Mucosa of rectum (tissue), 2 donors: Measurements from ENCODE around the gene TCF7L1.

Experiments
- H3K27ac ChIP-seq, 2 donors: one replicate each; pipeline ENCODE4 v1.7.0; 2013; ENCODE audit warnings: inconsistent platforms in 2 of 2, low read depth in 2 of 2, low read length in 2 of 2
- H3K27me3 ChIP-seq, 2 donors: one replicate each; pipeline ENCODE4 v1.7.0; 2013; ENCODE audit warnings: low read length in 2 of 2; ENCODE audit not compliant: control insufficient read depth in 2 of 2, insufficient read depth in 2 of 2
- H3K36me3 ChIP-seq, 2 donors: one replicate each; pipeline ENCODE4 v1.7.0; 2013; ENCODE audit warnings: low read length in 2 of 2; ENCODE audit not compliant: control insufficient read depth in 2 of 2, insufficient read depth in 2 of 2
- H3K4me1 ChIP-seq, 2 donors: one replicate each; pipeline ENCODE4 v1.7.0; 2013; ENCODE audit warnings: low read length in 2 of 2, mild to moderate bottlenecking in 1 of 2; ENCODE audit not compliant: control insufficient read depth in 2 of 2, insufficient read depth in 2 of 2
- H3K4me3 ChIP-seq, 2 donors: one replicate each; pipeline ENCODE4 v1.7.0; 2013; ENCODE audit warnings: low read length in 2 of 2
- H3K9ac ChIP-seq, 2 donors: one replicate each; pipeline ENCODE4 v1.7.0; 2013; ENCODE audit warnings: low read length in 2 of 2, low read depth in 1 of 2, mild to moderate bottlenecking in 1 of 2
- H3K9me3 ChIP-seq, 2 donors: one replicate each; pipeline ENCODE4 v1.7.0; 2013; ENCODE audit warnings: low read length in 2 of 2; ENCODE audit not compliant: control insufficient read depth in 2 of 2
- donor health status: healthy.
- donor health status: Normal muscosa, but diverticular disease.

Gene TCF7L1

DNA sequence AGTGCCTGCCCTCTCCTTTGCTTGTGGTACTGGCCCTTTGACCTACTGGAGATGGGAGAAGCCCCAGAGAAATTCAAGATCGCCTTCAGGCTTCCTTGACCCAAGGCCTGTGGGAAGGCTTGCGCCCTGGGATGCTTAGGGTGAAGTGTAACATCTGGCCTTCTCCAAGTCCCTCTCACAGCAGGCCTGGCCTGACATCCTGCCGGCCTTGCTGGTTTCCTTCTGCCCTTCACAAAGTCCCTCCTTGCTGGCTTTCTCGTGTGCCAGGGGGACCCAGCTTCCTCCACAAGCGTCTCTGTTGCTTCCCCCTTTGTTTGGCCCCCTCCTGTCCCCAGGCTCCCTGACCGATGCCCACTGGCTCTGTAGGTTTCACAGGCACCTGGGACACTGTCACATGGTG lies 26.4 kb downstream of the TCF7L1 start:
- no peaks in the 10 kb centered on the region for H3K36me3 ChIP-seq
- H3K4me3 ChIP-seq: no peak overlapping the region
- no peaks in the 10 kb centered on the region for H3K27me3 ChIP-seq
- H3K9me3 ChIP-seq: no peaks in the 10 kb centered on the region
- no peak overlapping the region for H3K9ac ChIP-seq
- H3K4me1 ChIP-seq: no peaks in the 10 kb centered on the region
- H3K27ac ChIP-seq: no peak overlapping the region

DNA sequence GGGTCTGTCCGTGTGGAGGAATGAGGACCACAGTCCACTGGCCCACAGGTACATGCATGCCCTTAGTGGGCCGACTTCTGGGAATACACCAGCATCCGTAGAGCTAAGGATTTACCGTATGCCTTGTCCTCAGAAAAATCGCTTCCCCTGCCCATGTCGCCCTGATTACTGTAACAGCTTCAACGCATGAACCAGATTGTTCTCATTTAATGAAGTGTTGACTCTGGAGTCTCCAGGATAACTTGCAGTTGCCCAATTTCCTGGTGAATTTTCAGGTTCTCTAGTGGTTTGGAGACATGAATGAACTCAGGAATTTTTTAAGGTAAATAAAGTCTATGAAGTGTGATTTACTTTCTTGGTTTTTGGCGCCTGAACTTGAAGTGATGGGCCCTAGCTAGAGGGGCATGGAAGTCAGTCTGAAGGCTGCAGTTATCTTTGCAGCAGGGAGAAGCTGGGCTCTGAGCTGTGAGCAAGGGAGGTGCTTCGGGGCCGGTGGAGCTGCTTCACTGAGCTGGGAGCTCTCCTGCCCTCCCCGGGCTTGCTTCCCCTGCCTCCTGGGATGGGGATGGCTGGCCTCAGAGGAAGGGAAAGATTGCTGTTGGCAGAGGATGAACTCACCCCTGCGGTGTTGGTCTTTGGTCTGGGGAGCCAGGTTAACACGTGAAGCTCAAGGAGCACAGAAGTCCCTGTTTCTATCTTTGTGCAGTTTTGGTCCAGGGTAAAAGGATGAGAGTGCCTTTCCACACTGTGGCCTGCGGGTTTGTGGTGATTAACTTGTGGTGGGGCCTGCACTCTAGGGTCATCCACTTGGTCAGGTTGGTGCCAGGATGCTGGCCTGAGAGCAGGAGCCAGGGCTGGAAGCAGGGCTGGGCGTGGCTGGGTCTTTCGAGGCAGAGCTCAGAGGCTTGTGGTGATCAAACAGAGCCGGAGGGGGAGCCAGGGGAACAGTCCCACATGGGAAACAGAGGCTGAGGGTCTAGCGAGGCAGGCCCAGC lies 28.1 kb downstream of the TCF7L1 start:
- H3K36me3 ChIP-seq: no peaks in the 10 kb centered on the region
- no peak overlapping the region for H3K4me3 ChIP-seq
- no peak overlapping the region for H3K27ac ChIP-seq
- H3K9ac ChIP-seq: no peak overlapping the region
- no peaks in the 10 kb centered on the region for H3K4me1 ChIP-seq
- H3K27me3 ChIP-seq: no peaks in the 10 kb centered on the region
- H3K9me3 ChIP-seq: no peaks in the 10 kb centered on the region

DNA sequence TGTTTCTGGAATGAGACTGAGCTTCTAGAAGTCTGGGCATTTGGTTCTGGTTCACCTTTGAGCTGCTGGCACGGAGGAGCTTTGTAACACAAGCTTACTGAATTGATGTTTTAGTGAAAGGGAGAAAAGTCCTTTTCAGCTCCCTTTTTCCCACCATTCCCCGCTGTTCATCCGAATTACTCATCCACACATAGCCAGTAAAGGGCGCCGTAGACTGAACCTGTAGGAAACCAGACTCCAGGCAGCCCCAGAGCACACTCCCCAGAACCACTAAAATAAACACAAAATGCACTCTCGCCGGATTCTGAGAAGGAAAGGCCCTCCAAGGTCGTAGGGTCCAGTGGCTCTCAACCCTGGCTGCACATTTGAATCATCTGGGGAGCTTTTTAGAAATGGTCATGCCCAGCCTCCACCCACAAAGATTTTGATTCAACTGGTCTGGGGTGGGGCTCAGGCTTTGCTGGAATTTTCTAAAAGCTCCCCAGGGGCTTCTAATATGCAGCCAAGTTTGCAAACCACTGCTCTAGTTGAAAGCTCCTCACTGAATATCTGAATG lies 29.6 kb downstream of the TCF7L1 start:
- H3K27me3 ChIP-seq: no peaks in the 10 kb centered on the region
- H3K4me1 ChIP-seq: no peaks in the 10 kb centered on the region
- no peaks in the 10 kb centered on the region for H3K36me3 ChIP-seq
- no peak overlapping the region for H3K9ac ChIP-seq
- H3K9me3 ChIP-seq: no peaks in the 10 kb centered on the region
- no peak overlapping the region for H3K27ac ChIP-seq
- no peak overlapping the region for H3K4me3 ChIP-seq

DNA sequence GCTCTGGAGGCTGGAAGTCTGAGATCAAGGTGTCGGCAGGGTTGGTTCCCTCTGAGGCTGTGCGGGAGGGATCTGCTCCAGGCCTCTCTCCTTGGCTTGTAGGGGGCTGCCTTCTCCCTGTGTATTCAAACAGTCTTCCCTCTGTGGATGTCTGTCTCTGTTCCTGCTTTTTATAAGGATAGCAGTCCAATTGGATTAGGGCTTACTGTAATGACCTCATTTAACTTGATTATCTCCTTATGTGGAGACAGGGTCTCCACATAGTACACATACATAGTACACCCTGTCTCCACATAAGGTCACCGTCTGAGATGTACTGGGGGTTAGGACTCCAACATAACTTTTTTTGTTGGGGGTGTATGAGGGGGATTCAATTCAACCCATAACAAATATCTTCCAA lies 30.5 kb downstream of the TCF7L1 start:
- Histone ChIP-seq H3K27ac (no peak overlapping the region), H3K9me3 (no peaks in the 10 kb centered on the region), H3K36me3 (no peaks in the 10 kb centered on the region), H3K27me3 (no peaks in the 10 kb centered on the region), H3K4me3 (no peak overlapping the region), H3K9ac (no peak overlapping the region), H3K4me1 (no peaks in the 10 kb centered on the region)

DNA sequence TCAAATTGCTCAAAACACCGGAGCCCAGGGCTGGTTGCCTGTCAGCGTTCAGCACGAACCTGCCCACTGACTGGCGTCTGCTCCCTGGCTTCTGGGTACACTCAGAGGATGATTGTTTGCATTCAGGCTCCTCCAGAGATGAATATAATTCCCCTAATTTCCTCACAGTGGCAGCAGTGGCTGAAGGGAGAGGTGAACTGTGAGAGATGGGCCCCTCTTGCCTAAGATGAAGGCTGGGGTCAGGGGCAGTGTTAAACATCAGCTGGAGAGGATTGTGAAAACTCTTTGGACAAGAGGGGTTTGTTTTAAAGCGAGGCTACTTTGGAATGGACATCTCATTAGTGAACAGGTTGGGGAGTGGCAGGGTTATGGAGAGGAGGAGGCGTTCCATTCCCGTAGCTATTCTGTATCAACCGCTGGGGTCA lies 31.0 kb downstream of the TCF7L1 start:
- no peak overlapping the region for H3K27ac ChIP-seq
- H3K27me3 ChIP-seq: no peaks in the 10 kb centered on the region
- H3K9ac ChIP-seq: no peak overlapping the region
- no peaks in the 10 kb centered on the region for H3K4me1 ChIP-seq
- H3K9me3 ChIP-seq: no peaks in the 10 kb centered on the region
- no peaks in the 10 kb centered on the region for H3K36me3 ChIP-seq
- no peak overlapping the region for H3K4me3 ChIP-seq

DNA sequence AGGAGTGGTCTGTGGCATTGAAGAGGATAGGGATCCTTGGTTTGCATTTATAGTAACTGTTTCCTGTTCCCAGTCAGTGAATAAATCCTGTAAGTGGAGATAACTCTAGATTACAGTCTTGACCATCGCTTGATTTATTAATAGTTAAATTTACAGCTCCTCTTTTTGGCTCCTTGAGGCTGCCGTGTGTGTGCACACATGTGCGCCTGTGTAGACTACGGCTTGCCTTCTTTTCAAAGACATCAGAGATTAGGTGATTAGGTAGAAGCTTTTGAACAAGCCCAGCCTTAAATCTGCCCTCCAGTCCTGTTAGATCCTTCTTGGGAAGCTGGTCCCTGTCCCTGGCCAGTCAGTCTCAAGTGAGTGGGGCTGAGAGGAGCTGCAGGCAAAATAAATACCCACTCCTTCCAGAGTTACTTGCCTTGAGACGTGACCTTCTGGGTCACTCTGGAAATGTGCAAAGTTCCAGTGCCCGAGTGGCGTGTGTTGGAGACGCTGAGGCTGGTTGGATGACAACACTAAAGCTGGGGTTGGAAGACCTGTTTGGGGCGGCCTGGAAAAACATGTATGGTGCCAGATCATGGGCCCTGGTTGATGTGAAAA lies 32.0 kb downstream of the TCF7L1 start:
- no peak overlapping the region for H3K27ac ChIP-seq
- no peak overlapping the region for H3K9ac ChIP-seq
- no peaks in the 10 kb centered on the region for H3K4me1 ChIP-seq
- no peaks in the 10 kb centered on the region for H3K9me3 ChIP-seq
- no peaks in the 10 kb centered on the region for H3K36me3 ChIP-seq
- no peak overlapping the region for H3K4me3 ChIP-seq
- H3K27me3 ChIP-seq: no peaks in the 10 kb centered on the region

DNA sequence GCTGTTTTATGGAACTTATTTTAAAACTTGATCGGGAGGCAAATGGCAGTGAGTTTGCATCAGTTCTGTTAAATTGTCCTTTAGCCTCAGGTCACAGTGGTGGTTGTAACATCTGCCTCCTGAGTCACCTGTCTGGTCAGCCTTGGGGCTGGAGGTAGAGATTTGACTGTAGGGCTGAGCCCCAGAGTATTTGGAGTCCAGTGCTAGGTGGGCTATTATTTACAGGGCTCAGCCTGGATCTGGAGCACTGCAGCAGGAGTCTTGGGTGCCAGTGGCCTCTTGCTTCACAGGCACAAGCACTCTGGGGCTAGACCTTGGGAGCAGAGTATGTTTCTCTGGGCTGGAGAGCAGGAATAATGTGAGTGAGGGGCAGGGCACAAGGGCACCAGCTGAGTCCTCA lies 32.8 kb downstream of the TCF7L1 start:
- no peak overlapping the region for H3K9ac ChIP-seq
- no peaks in the 10 kb centered on the region for H3K4me1 ChIP-seq
- H3K27me3 ChIP-seq: no peaks in the 10 kb centered on the region
- no peak overlapping the region for H3K27ac ChIP-seq
- H3K9me3 ChIP-seq: no peaks in the 10 kb centered on the region
- H3K4me3 ChIP-seq: no peak overlapping the region
- no peaks in the 10 kb centered on the region for H3K36me3 ChIP-seq

DNA sequence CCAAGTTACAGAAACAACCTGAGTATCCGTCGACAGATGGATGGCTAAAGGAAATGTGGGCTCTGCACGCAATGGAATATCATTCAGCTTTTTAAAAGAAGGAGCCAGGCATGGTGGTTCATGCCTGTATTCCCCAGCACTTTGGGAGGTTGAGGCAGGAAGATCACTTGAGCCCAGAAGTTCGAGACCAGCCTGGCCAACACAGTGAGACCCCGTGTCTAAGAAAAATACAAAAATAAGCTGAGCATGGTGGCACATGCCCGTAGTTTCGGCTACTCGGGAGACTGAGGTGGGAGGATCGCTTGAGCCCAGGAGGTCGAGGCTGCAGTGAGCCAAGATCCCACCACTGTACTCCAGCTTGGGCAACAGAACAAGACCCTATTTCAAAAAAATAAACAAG lies 34.3 kb downstream of the TCF7L1 start:
- Histone ChIP-seq H3K4me3 (no peak overlapping the region), H3K27ac (no peak overlapping the region), H3K9me3 (no peaks in the 10 kb centered on the region), H3K36me3 (no peaks in the 10 kb centered on the region), H3K9ac (no peak overlapping the region), H3K27me3 (no peaks in the 10 kb centered on the region), H3K4me1 (no peaks in the 10 kb centered on the region)

DNA sequence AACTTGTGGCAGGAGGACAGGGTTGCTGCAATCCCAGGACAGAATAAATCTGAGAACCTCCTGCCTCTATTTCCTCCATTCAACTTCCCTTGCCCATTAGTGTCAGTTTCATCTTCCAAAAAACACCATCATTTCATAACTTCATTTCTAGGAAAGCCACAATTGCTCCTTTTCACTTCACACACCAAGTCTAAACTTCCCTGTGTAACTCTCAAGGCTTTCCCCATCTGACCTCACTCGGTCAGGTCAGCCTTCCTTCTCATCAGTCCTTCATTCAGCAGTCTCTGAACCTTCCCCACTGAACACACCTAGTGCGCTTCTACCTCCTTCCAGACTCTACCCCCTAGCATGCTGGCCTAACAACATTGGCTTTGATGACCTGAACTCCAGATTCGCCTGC lies 35.8 kb downstream of the TCF7L1 start:
- no peak overlapping the region for H3K27ac ChIP-seq
- no peaks in the 10 kb centered on the region for H3K9me3 ChIP-seq
- no peaks in the 10 kb centered on the region for H3K36me3 ChIP-seq
- H3K4me1 ChIP-seq: no peaks in the 10 kb centered on the region
- H3K27me3 ChIP-seq: no peaks in the 10 kb centered on the region
- H3K9ac ChIP-seq: no peak overlapping the region
- H3K4me3 ChIP-seq: no peak overlapping the region

DNA sequence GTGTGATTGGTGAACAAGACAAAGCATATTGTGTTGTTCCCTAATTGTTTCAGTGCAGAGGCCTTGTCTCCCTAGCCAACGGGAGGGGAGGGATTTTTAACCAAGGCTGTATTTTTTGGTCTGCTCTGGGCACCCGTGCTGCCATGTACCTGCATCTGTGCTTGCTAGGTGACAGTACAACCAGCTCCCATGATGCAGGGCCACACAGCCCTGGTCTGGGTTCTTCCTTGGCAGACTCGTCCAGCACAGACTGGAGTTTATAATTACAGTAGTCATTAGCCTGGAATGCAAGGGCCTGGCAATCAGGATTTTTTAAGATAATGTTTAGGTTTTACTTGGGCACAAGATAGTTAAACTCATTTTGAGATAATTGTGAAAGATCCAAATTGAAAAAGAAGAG lies 36.4 kb downstream of the TCF7L1 start:
- Histone ChIP-seq H3K36me3 (no peaks in the 10 kb centered on the region), H3K4me3 (no peak overlapping the region), H3K27ac (no peak overlapping the region), H3K4me1 (no peaks in the 10 kb centered on the region), H3K9me3 (no peaks in the 10 kb centered on the region), H3K9ac (no peak overlapping the region), H3K27me3 (no peaks in the 10 kb centered on the region)
